Activated CD4-positive, alpha-beta T cell treated with anti-CD3 and anti-CD28 coated beads for 1 hour (primary cell): Measurements from ENCODE around the gene S100A2.
"Not testable (repeated sequence)": the region's sequence is repeated elsewhere in the genome, so short reads cannot be mapped to it uniquely, and the experiment has no call there.

Experiments used
- DNase-seq: peaks from one replicate; pipeline ENCODE4 v3.0.0-alpha.2; 2020

S100A2 gene

GRCh38 chr1:153588033-153588432, 22.4 kb upstream of the S100A2 start:
- DNase-seq, result not testable (repeated sequence)

GRCh38 chr1:153587314-153587713, 21.7 kb upstream of the S100A2 start:
- DNase-seq, result no peak

DNA sequence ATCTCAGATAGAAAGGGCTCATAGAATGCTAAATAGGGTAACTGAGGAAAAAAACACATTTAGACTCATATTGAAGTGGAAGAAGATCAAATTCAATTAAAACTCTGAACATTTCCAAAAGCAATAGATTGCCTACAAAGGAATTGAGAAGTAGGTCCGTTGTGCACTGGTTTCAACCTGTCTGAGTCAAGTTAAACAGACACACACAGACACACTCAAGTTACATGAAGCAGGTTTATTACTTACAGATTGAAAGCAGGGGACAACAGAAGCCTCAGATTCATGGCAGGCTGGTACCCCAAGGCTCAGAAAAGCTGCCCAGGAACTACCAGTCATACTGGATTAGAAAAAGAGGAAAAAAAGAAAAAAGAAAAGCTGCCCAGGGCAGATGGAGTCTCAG, 20.7 kb upstream of the S100A2 start:
- DNase-seq, result no peak

- no peak for DNase-seq
Measured at GRCh38 chr1:153585006-153585405, 19.4 kb upstream of the S100A2 start.

- DNase-seq, result no peak
Measured at GRCh38 chr1:153583976-153584375, 18.3 kb upstream of the S100A2 start.

GRCh38 chr1:153583514-153583913, 17.9 kb upstream of the S100A2 start:
- DNase-seq, result not testable (repeated sequence)

DNA sequence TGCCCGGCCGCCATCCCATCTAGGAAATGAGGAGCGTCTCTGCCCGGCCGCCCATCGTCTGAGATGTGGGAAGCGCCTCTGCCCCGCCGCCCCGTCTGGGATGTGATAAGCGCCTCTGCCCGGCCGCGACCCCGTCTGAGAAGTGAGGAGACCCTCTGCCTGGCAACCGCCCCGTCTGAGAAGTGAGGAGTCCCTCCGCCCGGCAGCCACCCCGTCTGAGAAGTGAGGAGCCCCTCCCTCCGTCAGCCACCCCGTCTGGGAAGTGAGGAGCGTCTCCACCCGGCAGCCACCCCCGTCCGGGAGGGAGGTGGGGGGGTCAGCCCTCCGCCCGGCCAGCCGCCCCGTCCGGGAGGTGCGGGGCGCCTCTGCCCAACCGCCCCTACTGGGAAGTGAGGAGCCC, 17.2 kb upstream of the S100A2 start:
- DNase-seq, result not testable (repeated sequence)

DNA sequence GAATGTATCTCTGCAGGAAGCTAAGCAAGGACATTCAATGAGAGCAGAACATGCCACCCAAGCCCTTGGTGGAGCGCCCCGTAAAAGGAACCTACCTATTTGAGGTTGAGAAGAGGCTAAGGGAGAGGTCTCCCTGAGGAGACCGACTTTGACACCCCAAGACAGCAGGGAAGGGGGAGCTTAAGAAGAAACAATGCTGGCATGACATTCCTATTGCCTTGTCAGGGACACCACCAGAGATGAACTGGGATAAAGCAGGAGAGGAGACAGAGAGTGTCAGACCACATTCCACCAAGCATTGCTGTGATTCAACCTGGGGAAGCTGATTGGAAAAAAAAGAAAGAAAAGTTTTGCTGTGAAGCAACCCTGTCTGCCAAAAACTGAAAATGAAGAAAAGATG, 13.3 kb upstream of the S100A2 start:
- no peak for DNase-seq

DNA sequence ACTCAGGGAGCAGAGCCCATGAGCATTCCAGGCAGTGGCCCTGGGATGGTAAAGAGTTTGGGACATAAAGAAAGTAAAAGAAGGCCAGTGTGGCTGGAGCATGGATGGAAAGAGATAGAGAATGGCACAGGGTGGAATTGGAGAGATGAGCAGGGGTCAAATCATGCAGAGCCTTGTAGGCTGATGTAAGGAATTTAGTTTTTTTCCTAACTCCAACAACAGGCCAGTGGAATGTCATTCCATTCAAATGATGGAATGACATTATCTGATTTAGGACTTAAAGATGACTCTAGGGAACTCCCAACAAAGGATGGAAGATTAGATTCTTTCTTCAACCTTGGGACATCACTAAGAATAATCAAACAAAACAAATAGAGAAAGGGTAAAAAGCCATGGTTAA, 12.8 kb upstream of the S100A2 start:
- DNase-seq, result no peak

- no peak for DNase-seq
Measured at GRCh38 chr1:153577624-153578051, 12.0 kb upstream of the S100A2 start.

GRCh38 chr1:153577138-153577537, 11.5 kb upstream of the S100A2 start:
- no peak for DNase-seq

- not testable (repeated sequence) for DNase-seq
Measured at GRCh38 chr1:153575497-153575896, 9.9 kb upstream of the S100A2 start.

DNA sequence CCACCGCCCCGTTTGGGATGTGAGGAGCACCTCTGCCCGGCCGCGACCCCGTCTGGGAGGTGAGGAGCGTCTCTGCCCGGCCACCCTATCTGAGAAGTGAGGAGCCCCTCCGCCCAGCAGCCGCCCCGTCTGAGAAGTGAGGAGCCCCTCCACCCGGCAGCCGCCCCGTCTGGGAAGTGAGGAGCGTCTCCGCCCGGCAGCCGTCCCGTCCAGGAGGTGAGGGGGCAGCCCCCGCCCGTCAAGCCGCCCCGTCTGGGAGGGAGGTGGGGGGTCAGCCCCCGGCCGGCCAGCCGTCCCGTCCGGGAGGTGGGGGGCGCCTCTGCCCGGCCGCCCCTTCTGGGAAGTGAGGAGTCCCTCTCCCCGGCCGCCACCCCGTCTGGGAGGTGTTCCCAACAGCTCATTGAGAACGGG, 9.4 kb upstream of the S100A2 start:
- DNase-seq, result not testable (repeated sequence)

GRCh38 chr1:153573351-153573750, 7.7 kb upstream of the S100A2 start:
- no peak for DNase-seq

DNA sequence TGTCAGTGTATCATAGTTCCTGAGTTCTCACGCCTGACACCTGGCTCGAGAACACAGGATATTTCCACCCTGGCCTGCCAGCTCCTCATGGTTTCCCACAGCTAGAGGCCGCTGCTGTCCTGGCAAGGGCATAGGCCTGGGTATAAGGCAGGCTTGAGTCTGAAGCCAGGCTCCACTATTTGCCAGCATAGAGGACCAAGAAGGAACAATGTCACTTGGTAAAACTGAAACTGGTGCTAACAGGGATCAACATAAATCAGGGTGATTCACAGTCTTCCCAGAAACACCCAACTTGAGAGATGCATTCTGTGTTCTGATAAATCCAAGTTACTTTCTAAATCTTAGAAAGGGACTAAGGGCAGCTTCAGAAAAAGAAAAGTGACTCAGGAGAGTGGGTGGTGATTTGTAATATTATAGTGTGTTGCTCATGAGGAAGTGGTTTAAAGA, 6.9 kb upstream of the S100A2 start:
- peak; percentile 30 for DNase-seq

DNA sequence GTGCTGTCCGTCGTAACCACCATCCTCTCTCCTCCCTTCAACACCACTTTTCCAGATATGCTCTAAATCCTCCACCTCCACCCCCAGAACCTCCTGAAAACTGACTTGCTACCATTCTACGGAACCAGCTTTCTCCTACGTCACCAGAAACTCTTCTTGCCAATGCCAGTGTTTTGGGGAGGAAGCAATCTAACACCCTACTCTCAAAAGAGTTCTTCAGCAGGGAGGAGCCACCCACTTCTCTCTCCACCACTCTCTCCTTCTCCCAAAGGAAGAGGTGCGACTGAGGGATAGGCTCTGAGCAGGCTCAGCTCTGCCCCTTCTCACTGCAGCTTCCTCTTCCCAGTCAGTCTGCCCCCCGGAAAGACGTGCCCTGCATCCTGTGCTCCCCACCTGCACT, 6.1 kb upstream of the S100A2 start:
- no peak for DNase-seq

- no peak for DNase-seq
Measured at GRCh38 chr1:153570874-153571273, 5.2 kb upstream of the S100A2 start.

- no peak for DNase-seq
Measured at GRCh38 chr1:153569465-153569864, 3.8 kb upstream of the S100A2 start.

- peak; percentile 73 for DNase-seq
Measured at GRCh38 chr1:153568367-153569099, 2.9 kb upstream of the S100A2 start.

DNA sequence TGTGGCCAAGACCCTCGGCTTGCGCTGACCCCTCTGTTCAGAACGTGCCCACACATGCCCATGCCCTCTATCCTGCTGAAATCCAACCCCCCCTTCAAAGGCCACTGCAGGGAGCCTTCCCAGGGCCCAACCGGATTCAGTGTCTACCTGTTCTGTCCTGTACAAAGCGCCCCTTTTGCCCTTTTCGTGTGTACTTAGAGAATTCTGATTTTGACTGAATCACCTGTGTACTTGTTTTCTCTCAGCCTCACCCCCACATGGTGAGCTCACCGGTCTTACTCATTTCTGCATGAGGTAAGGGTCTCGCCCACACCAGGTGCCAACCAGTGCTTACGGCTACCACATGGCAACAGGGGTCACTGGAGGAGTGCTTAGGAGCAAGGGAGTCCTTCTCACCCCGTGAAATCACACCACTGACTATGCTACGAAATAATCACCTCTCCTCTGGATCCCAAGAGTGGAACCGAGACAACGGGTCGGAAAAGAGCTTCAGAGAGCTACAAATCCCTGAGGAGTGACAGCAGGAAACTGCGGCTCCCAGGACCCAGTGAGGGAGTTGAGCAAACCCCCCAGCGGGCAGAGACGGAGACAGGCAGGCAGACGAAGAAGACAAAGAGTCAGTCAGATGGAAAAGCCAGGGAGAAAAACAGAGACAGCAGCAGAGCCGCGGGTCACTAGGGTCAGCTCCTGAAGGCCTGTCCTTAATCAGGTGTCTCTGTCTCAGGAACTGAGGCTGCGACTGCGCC, 2.1 kb upstream of the S100A2 start:
- DNase-seq, result no peak

- DNase-seq, result peak; percentile 80
Measured at GRCh38 chr1:153566414-153567371, 1.0 kb upstream of the S100A2 start.

- no peak for DNase-seq
Measured at GRCh38 chr1:153563991-153564390, 1.7 kb downstream of the S100A2 start.

DNA sequence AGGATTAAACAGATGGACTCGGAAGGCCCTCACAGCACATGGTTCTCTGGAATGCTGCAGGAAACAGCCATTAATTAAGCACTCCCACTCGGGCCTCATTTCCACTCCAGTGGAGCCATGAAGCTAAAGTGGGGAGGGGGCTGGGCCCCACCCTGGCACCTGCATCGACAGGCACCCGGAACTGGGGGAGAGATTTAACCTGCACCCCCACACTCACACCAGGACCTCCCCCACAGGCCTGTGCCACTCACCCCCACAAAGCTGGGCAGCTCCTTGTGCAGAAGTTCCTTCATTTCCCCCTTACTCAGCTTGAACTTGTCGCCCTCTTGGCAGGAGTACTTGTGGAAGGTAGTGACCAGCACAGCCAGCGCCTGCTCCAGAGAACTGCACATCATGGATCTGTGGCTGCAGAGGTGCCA, 2.2 kb downstream of the S100A2 start:
- DNase-seq, result no peak
